Measurements from ENCODE around the gene HIF1A. TPM values are rescaled to one million over a fixed set of nuclear protein-coding genes. Genes with fewer than 3 reads are reported as not detected.
A peak's percentile ranks its signal among the peaks of the same experiment; 100 is the strongest.

Gene HIF1A
- total and polyA plus RNA-seq, 10 of the 15 experiments (the other 5 are each of a cell fraction or from before 2014, with no cell fraction given): 18.3 to 97.0 (median 75.3) TPM

DNA sequence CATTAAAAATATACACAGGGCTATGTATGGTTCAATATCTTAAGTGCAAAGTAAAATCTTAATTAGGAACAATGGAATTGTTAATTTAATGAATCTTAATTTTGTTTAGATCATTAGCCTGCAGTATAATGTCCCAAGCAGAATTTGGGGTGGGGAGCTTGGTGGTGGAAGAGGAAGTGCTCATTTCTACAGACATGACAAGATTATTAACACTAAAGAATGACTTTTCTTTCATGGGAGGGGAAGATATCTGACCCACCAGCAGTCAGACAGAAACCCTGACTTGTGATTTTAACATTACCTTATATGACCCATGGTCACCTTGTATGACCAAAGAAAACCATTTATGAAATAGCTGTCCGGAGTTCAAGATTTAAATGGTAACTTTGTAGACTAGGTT lies 41.3 kb upstream of the HIF1A start:
- ATAC-seq: peak; percentile 68

DNA sequence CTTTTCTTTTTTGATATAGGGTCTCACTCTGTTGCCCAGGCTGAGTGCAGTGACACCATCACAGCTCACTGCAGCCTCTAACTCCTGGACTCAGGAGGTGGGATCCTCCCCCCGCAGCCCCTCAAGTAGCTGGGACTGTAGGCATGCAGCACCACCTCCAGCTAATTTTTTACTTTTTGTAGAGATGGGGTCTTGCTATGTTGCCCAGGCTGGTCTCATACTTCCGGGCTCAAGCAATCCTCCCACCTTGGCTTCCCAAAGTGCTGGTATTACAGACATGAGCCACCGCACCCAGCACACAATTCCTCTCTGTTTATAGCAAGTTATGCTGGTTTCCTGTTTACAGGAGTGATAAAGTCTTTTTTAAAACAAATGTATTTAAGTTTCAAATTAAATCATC lies 39.5 kb upstream of the HIF1A start:
- ATAC-seq: no peak
- no peak for DNase-seq (ENCODE audit: low read depth, low spot score)
- no TSS peak for BruUV-seq (replicated peaks)
- Histone ChIP-seq H3K36me3 (ENCODE audit: control insufficient read depth in 2 of 2, insufficient read depth in 2 of 2, low read length in 1 of 2) (no peaks in the 10 kb centered on the region), H3K4me3 (no peak overlapping the region), H3K27ac (ENCODE audit: control insufficient read depth, insufficient read depth) (no peak overlapping the region), H3K9ac (ENCODE audit: control insufficient read depth, insufficient read depth, low read length) (no peak overlapping the region), H3K79me2 (ENCODE audit: control insufficient read depth, insufficient read depth, low read length) (no peaks in the 10 kb centered on the region), H3K9me3 (replicated peaks; ENCODE audit: control insufficient read depth, insufficient read depth, low read length) (peaks cover 2% of the 10 kb centered on the region; the same call in 1 of the 3 replicates), H3K4me1 (ENCODE audit: control insufficient read depth, insufficient read depth, low read length) (peaks cover 2% of the 10 kb centered on the region; the same call in 1 of the 2 replicates), H2AFZ (ENCODE audit: control insufficient read depth, low read depth, low read length) (no peak overlapping the region), H3K4me2 (ENCODE audit: control insufficient read depth, insufficient read depth) (no peak overlapping the region), H3K27me3 (replicated peaks in 1 of 2; ENCODE audit: control insufficient read depth in 2 of 2, insufficient read depth in 2 of 2, low read length in 1 of 2) (no peaks in the 10 kb centered on the region), H4K20me1 (ENCODE audit: control insufficient read depth, insufficient read depth) (no peaks in the 10 kb centered on the region)
- ChIA-PET CTCF (interaction anchor here (0.7 to 0.8 kb wide), 2 partner anchors 73 to 133 kb away, joined by 3 read pairs; no protein-coding TSS in a partner anchor), POLR2A (no interaction called here), SMC1A (ENCODE audit: uncharacterized antibody, unreplicated experiment) (interaction anchor here (0.7 to 1.7 kb wide), 4 partner anchors 38 to 94 kb away, joined by 3 to 7 read pairs (median 4); no protein-coding TSS in a partner anchor), RAD21 (ENCODE audit: unreplicated experiment) (no interaction called here)
- intact Hi-C loops (cut with micrococcal nuclease; ENCODE audit: unreplicated experiment): no loop called here
- FAIRE-seq: no peak
- in situ Hi-C loops (cut with MboI): no loop called here
- 85% methylated on average over 3 of the region's 3 CpGs for WGBS (ENCODE audit: insufficient coverage, insufficient replicate concordance, low lambda C conversion rate, missing lambda C conversion rate)
- TF ChIP-seq SRF (IDR thresholded peaks at IDR 0.05; ENCODE audit: low read depth in 2 of 2, low read length in 2 of 2) (no peak), FOXK2 (IDR thresholded peaks at IDR 0.05) (no peak), RAD21 (IDR thresholded peaks at IDR 0.05; ENCODE audit: insufficient read depth, low read depth, low read length) (no peak), TARDBP (IDR thresholded peaks at IDR 0.05; ENCODE audit: borderline replicate concordance) (no peak), FOS (IDR thresholded peaks at IDR 0.05; ENCODE audit: borderline replicate concordance, extremely low read depth, insufficient read length) (no peak), BRCA1 (IDR thresholded peaks at IDR 0.05; ENCODE audit: low read depth, low read length) (no peak), WRNIP1 (IDR thresholded peaks at IDR 0.05; ENCODE audit: borderline replicate concordance, low read depth, low read length) (no peak), ZNF217 (IDR thresholded peaks at IDR 0.05) (no peak), FOXM1 (IDR thresholded peaks at IDR 0.05; ENCODE audit: low read depth, low read length) (no peak), SMAD5 (IDR thresholded peaks at IDR 0.05; ENCODE audit: low read depth) (no peak), CHD1 (IDR thresholded peaks at IDR 0.05; ENCODE audit: low read depth, low read length) (no peak), CBFB (IDR thresholded peaks at IDR 0.05; ENCODE audit: low read depth) (no peak), HDAC6 (IDR thresholded peaks at IDR 0.05; ENCODE audit: unreplicated experiment) (no peak), ETV6 (conservative IDR thresholded peaks at IDR 0.05 in 1 of 2, IDR thresholded peaks at IDR 0.05 in 1 of 2; ENCODE audit: borderline replicate concordance in 1 of 2, low read depth in 1 of 2) (no peak), ZSCAN29 (IDR thresholded peaks at IDR 0.05) (no peak), MEF2A (IDR thresholded peaks at IDR 0.05; ENCODE audit: insufficient read depth, low read depth, low read length) (no peak), ATF7 (IDR thresholded peaks at IDR 0.05; ENCODE audit: low read depth) (no peak)
- TF ChIP-seq, protein P1, sequence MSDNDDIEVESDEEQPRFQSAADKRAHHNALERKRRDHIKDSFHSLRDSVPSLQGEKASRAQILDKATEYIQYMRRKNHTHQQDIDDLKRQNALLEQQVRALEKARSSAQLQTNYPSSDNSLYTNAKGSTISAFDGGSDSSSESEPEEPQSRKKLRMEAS (IDR thresholded peaks at IDR 0.05; ENCODE audit: low read depth, low read length): no peak

More for the DNA sequence above, 41.3 kb upstream of the HIF1A start:
- in situ Hi-C loops (cut with MboI) (no loop called here), intact Hi-C loops (cut with micrococcal nuclease; ENCODE audit: unreplicated experiment) (no loop called here)
- 52% methylated on average over 1 of the region's 1 CpG for WGBS (ENCODE audit: insufficient coverage, insufficient replicate concordance, low lambda C conversion rate, missing lambda C conversion rate)
- Histone ChIP-seq H3K27me3 (replicated peaks in 1 of 2; ENCODE audit: control insufficient read depth in 2 of 2, insufficient read depth in 2 of 2, low read length in 1 of 2) (no peaks in the 10 kb centered on the region), H3K9ac (ENCODE audit: control insufficient read depth, insufficient read depth, low read length) (no peak overlapping the region), H3K4me1 (ENCODE audit: control insufficient read depth, insufficient read depth, low read length) (no peaks in the 10 kb centered on the region), H4K20me1 (ENCODE audit: control insufficient read depth, insufficient read depth) (no peaks in the 10 kb centered on the region), H2AFZ (ENCODE audit: control insufficient read depth, low read depth, low read length) (no peak overlapping the region), H3K36me3 (ENCODE audit: control insufficient read depth in 2 of 2, insufficient read depth in 2 of 2, low read length in 1 of 2) (no peaks in the 10 kb centered on the region), H3K79me2 (ENCODE audit: control insufficient read depth, insufficient read depth, low read length) (no peaks in the 10 kb centered on the region), H3K9me3 (replicated peaks; ENCODE audit: control insufficient read depth, insufficient read depth, low read length) (peaks cover 2% of the 10 kb centered on the region; the same call in 1 of the 3 replicates), H3K4me3 (no peak overlapping the region), H3K4me2 (ENCODE audit: control insufficient read depth, insufficient read depth) (no peak overlapping the region), H3K27ac (ENCODE audit: control insufficient read depth, insufficient read depth) (no peak overlapping the region)
- TF ChIP-seq SPI1 (IDR thresholded peaks at IDR 0.05; ENCODE audit: borderline replicate concordance, insufficient read depth, low read depth, low read length) (peak; percentile 64; the same call in 1 of the 2 replicates), MYC (IDR thresholded peaks at IDR 0.05; ENCODE audit: insufficient read depth, insufficient read length, insufficient replicate concordance, low read length, severe bottlenecking) (no peak)
- BruUV-seq (replicated peaks): no TSS peak
- POLR2A ChIA-PET: interaction anchor here (0.6 to 0.9 kb wide), 2 partner anchors 41 to 42 kb away, joined by 3 to 7 read pairs; partner anchors contain the start of gene HIF1A
- no peak for DNase-seq (ENCODE audit: low read depth, low spot score)
- RAD21 ChIA-PET (ENCODE audit: unreplicated experiment): interaction anchor here (0.8 kb wide), 1 partner anchor 65 kb away, joined by 3 read pairs; no protein-coding TSS in a partner anchor
- CTCF ChIA-PET: interaction anchor here (1.2 kb wide), 1 partner anchor 86 kb away, joined by 3 read pairs; no protein-coding TSS in a partner anchor
- SMC1A ChIA-PET (ENCODE audit: uncharacterized antibody, unreplicated experiment): interaction anchor here (0.8 to 1.5 kb wide), 5 partner anchors 17 to 68 kb away, joined by 3 to 4 read pairs (median 3); no protein-coding TSS in a partner anchor
- FAIRE-seq: no peak

All from GM12878 (cell line).